CD14-positive monocyte (primary cell): ENCODE data around the gene KNDC1. TPM values are rescaled to one million over a fixed set of nuclear protein-coding genes. Genes with fewer than 3 reads are reported as not detected.

ENCODE experiments used
- DNase-seq, 3 donors: peaks; one replicate each; pipeline ENCODE4 v3.0.0-alpha.2; 2011 to 2022
- H2AFZ ChIP-seq: 2 replicates; pipeline ENCODE4 v1.6.0; 2012; ENCODE audit warnings: mild to moderate bottlenecking, low read depth, low read length, inconsistent platforms; ENCODE audit not compliant: insufficient read depth, poor library complexity, severe bottlenecking
- H3K27ac ChIP-seq, 2 donors: 1 replicate in 1 of 2; 2 replicates in 1 of 2; pipeline ENCODE4 v1.5.1; 2012 to 2013; ENCODE audit warnings: low read length in 2 of 2, control low read depth in 1 of 2, inconsistent platforms in 1 of 2, low read depth in 1 of 2, mild to moderate bottlenecking in 1 of 2
- H3K27me3 ChIP-seq, 2 donors: one replicate each; pipeline versions ENCODE4 v1.6.0 to v1.6.1; 2011 to 2013; ENCODE audit warnings: low read length in 2 of 2; ENCODE audit not compliant: control insufficient read depth in 2 of 2, insufficient read depth in 2 of 2
- H3K36me3 ChIP-seq, 2 donors: replicated peaks in 1 of 2; 1 replicate in 1 of 2; 2 replicates in 1 of 2; pipeline versions ENCODE4 v1.5.1 to v1.6.1; 2012 to 2013; ENCODE audit warnings: low read length in 2 of 2, control low read depth in 1 of 2, inconsistent platforms in 1 of 2, mild to moderate bottlenecking in 1 of 2; ENCODE audit not compliant: insufficient read depth in 2 of 2, control insufficient read depth in 1 of 2
- H3K4me1 ChIP-seq, 2 donors: 1 replicate in 1 of 2; 2 replicates in 1 of 2; pipeline versions ENCODE4 v1.5.1 to v1.6.1; 2012 to 2013; ENCODE audit warnings: low read length in 2 of 2, control low read depth in 1 of 2, inconsistent platforms in 1 of 2, mild to moderate bottlenecking in 1 of 2, moderate library complexity in 1 of 2; ENCODE audit not compliant: insufficient read depth in 2 of 2, control insufficient read depth in 1 of 2
- H3K4me2 ChIP-seq: replicated peaks from 2 replicates; pipeline ENCODE3; 2012; ENCODE audit warnings: low read length, moderate library complexity, mild to moderate bottlenecking; ENCODE audit not compliant: poor library complexity, severe bottlenecking; ENCODE audit errors: extremely low read depth
- H3K4me3 ChIP-seq, 3 experiments: fragments of 200-600 bp in 1 of 3; sonication (generic) in 1 of 3; replicated peaks in 1 of 3; 1 replicate in 2 of 3; 2 replicates in 1 of 3; pipeline ENCODE4 v1.5.1; 2011 to 2013; ENCODE audit warnings: low read length in 3 of 3, mild to moderate bottlenecking in 3 of 3, control low read depth in 2 of 3, low read depth in 2 of 3, inconsistent platforms in 1 of 3, moderate library complexity in 1 of 3
- H3K79me2 ChIP-seq: 2 replicates; pipeline ENCODE4 v1.6.0; 2012; ENCODE audit warnings: mild to moderate bottlenecking, control low read depth, inconsistent platforms, low read length, moderate library complexity; ENCODE audit not compliant: insufficient read depth
- H3K9ac ChIP-seq: 2 replicates; pipeline ENCODE4 v1.6.0; 2017; ENCODE audit warnings: low read length, mild to moderate bottlenecking; ENCODE audit not compliant: insufficient read depth, poor library complexity, severe bottlenecking
- H3K9me3 ChIP-seq, 2 donors: replicated peaks in 1 of 2; 1 replicate in 1 of 2; 2 replicates in 1 of 2; pipeline versions ENCODE4 v1.5.1 to v1.6.1; 2012 to 2013; ENCODE audit warnings: low read length in 2 of 2, control low read depth in 1 of 2; ENCODE audit not compliant: control insufficient read depth in 1 of 2, insufficient read depth in 1 of 2
- H4K20me1 ChIP-seq: 2 replicates; pipeline ENCODE4 v1.6.0; 2012; ENCODE audit warnings: mild to moderate bottlenecking, low read length, control low read depth, moderate library complexity; ENCODE audit not compliant: insufficient read depth
- H3K27ac Mint-ChIP-seq, 7 donors: one replicate each; pipeline ENCODE4 v1.8.0; 2020; ENCODE audit warnings: mild to moderate bottlenecking in 7 of 7, mixed read lengths in 7 of 7, moderate library complexity in 6 of 7, inconsistent platforms in 2 of 7
- H3K27me3 Mint-ChIP-seq, 3 donors: one replicate each; pipeline ENCODE4 v1.8.0; 2021 to 2022; ENCODE audit warnings: low read depth in 3 of 3, mild to moderate bottlenecking in 3 of 3, mixed read lengths in 3 of 3, moderate library complexity in 3 of 3, inconsistent platforms in 1 of 3
- H3K36me3 Mint-ChIP-seq, 2 donors: one replicate each; pipeline ENCODE4 v1.8.0; 2020; ENCODE audit warnings: mixed read lengths in 2 of 2, inconsistent platforms in 1 of 2, mild to moderate bottlenecking in 1 of 2
- H3K4me1 Mint-ChIP-seq: one replicate; pipeline ENCODE4 v1.8.0; 2020; ENCODE audit warnings: mild to moderate bottlenecking, mixed read lengths
- H3K4me3 Mint-ChIP-seq, 2 donors: one replicate each; pipeline ENCODE4 v1.8.0; 2020; ENCODE audit warnings: mild to moderate bottlenecking in 2 of 2, mixed read lengths in 2 of 2, moderate library complexity in 1 of 2
- H3K9me3 Mint-ChIP-seq, 7 donors: one replicate each; pipeline ENCODE4 v1.8.0; 2020 to 2022; ENCODE audit warnings: mixed read lengths in 7 of 7, mild to moderate bottlenecking in 6 of 7, moderate library complexity in 6 of 7, inconsistent platforms in 2 of 7
- CTCF ChIP-seq: fragments of 200-600 bp; IDR thresholded peaks from one replicate; pipeline ENCODE4 v1.8.0; 2022; ENCODE audit warnings: antibody characterized with exemption, mild to moderate bottlenecking
- WGBS: methylation state at CpG from one replicate; pipeline ENCODE4 v1.1.5; 2013; ENCODE audit warnings: missing lambda C conversion rate; ENCODE audit not compliant: insufficient coverage; 5-methylcytosine and 5-hydroxymethylcytosine counted together
- intact Hi-C, 2 donors: fragments of 100-400 bp; cut with micrococcal nuclease; formaldehyde crosslinking; loops; one replicate each; pipeline versions ENCODE4 v1.15.0 to v1.15.1; 2023
- polyA plus RNA-seq, 3 donors: library from polyadenylated mRNA; depleted of rRNA in 1 of 3; unstranded in 2 of 3; stranded (reverse) in 1 of 3; fragments of 300-500 nt in 2 of 3; fragments of >200 nt in 1 of 3; fragmentation: Illumina TruSeq in 2 of 3; gene quantifications; 1 replicate in 2 of 3; 2 replicates in 1 of 3; pipeline ENCODE4 v1.2.3, GENCODE V29; 2012 to 2021

KNDC1 gene
- polyA plus RNA-seq, 3 donors: 0.22 to 0.80 TPM; not detected in 1

GRCh38 chr10:133200621-133201031, 40.6 kb downstream of the KNDC1 start:
- Histone ChIP-seq H3K4me2 (no peak overlapping the region), H4K20me1 (no peaks in the 10 kb centered on the region), H3K36me3 (no peaks in the 10 kb centered on the region), H3K4me1 (no peaks in the 10 kb centered on the region), H3K9ac (no peak overlapping the region), H3K9me3 (no peaks in the 10 kb centered on the region), H3K4me3 (no peak overlapping the region), H3K79me2 (no peaks in the 10 kb centered on the region), H2AFZ (no peak overlapping the region), H3K27me3 (no peaks in the 10 kb centered on the region), H3K27ac (no peak overlapping the region)
- Mint-ChIP-seq H3K27me3 (peaks cover 0 to 2% (median 1%) of the 10 kb centered on the region in 3 donors), H3K36me3 (no peaks in the 10 kb centered on the region), H3K4me3 (no peak overlapping the region), H3K9me3 (no peaks in the 10 kb centered on the region), H3K27ac (no peak overlapping the region), H3K4me1 (no peaks in the 10 kb centered on the region)
- 94% methylated on average over 15 of the region's 15 CpGs for WGBS
- no peak for TF ChIP-seq CTCF
- DNase-seq: no peak
- intact Hi-C loops: no loop called here

GRCh38 chr10:133201151-133201947, 41.3 kb downstream of the KNDC1 start:
- Histone ChIP-seq H3K4me3 (no peak overlapping the region), H3K27ac (no peak overlapping the region), H3K27me3 (no peaks in the 10 kb centered on the region), H3K36me3 (no peaks in the 10 kb centered on the region), H3K9me3 (no peaks in the 10 kb centered on the region), H3K4me1 (no peaks in the 10 kb centered on the region), H3K79me2 (no peaks in the 10 kb centered on the region), H3K9ac (no peak overlapping the region), H4K20me1 (no peaks in the 10 kb centered on the region), H2AFZ (no peak overlapping the region), H3K4me2 (no peak overlapping the region)
- H3K27me3 Mint-ChIP-seq: peaks cover 0 to 3% (median 2%) of the 10 kb centered on the region in 3 donors
- no peaks in the 10 kb centered on the region for H3K36me3 Mint-ChIP-seq
- intact Hi-C loops: no loop called here
- no peaks in the 10 kb centered on the region for H3K9me3 Mint-ChIP-seq
- H3K4me1 Mint-ChIP-seq: no peaks in the 10 kb centered on the region
- no peak for DNase-seq
- no peak overlapping the region for H3K4me3 Mint-ChIP-seq
- no peak overlapping the region for H3K27ac Mint-ChIP-seq
- WGBS: 94% methylated on average over 53 of the region's 57 CpGs
- no peak for TF ChIP-seq CTCF
